ENCODE results near the gene P2RY6.

- TF ChIP-seq, protein P1, sequence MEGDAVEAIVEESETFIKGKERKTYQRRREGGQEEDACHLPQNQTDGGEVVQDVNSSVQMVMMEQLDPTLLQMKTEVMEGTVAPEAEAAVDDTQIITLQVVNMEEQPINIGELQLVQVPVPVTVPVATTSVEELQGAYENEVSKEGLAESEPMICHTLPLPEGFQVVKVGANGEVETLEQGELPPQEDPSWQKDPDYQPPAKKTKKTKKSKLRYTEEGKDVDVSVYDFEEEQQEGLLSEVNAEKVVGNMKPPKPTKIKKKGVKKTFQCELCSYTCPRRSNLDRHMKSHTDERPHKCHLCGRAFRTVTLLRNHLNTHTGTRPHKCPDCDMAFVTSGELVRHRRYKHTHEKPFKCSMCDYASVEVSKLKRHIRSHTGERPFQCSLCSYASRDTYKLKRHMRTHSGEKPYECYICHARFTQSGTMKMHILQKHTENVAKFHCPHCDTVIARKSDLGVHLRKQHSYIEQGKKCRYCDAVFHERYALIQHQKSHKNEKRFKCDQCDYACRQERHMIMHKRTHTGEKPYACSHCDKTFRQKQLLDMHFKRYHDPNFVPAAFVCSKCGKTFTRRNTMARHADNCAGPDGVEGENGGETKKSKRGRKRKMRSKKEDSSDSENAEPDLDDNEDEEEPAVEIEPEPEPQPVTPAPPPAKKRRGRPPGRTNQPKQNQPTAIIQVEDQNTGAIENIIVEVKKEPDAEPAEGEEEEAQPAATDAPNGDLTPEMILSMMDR (IDR thresholded peaks at IDR 0.05): peak in 3 of 4 experiments; percentile 79 to 90 (median 85)
- TF ChIP-seq EP300 (IDR thresholded peaks at IDR 0.05) (no peak), POLR2AphosphoS5 (IDR thresholded peaks at IDR 0.05) (no peak)
These were observed 29.7 kb upstream of the P2RY6 start for GRCh38 chr11:73242251-73243092.
